ENCODE data around the gene NOTCH4.

GRCh38 chr6:32167761-32168262, 56.1 kb downstream of the NOTCH4 start:
- no peak for TF ChIP-seq TAF1 (IDR thresholded peaks at IDR 0.05; ENCODE audit: low read depth)
- no peak for TF ChIP-seq FOXM1 (IDR thresholded peaks at IDR 0.05; ENCODE audit: borderline replicate concordance, low read depth)
- TF ChIP-seq ZBTB7A (IDR thresholded peaks at IDR 0.05; ENCODE audit: low read depth) = no peak
- TF ChIP-seq CEBPB (IDR thresholded peaks at IDR 0.05) = no peak
- no peak for TF ChIP-seq RAD21 (IDR thresholded peaks at IDR 0.05; ENCODE audit: low read depth)
- TF ChIP-seq MAX (IDR thresholded peaks at IDR 0.05) = no peak
- TF ChIP-seq TCF12 (IDR thresholded peaks at IDR 0.05; ENCODE audit: low read depth) = no peak
